GM12878 (cell line): ENCODE measurements around the gene HOXC12. TPM values are rescaled to one million over a fixed set of nuclear protein-coding genes. Genes with fewer than 3 reads are reported as not detected.

Source experiments
- ATAC-seq: fragments of 200-7000 bp; cut with Tn5 transposase; 3 replicates; pipeline ENCODE4 v1.9.1; 2020; ENCODE audit warnings: mild to moderate bottlenecking, moderate library complexity
- BruUV-seq: library from RNA; stranded (reverse); fragments of 400-500 nt; replicated peaks from 2 replicates; lab custom pipeline; 2021; lab: Mats Ljungman, UMichigan
- CTCF ChIA-PET: fragments of 300-600 bp; sonication (Branson Sonifier 250); formaldehyde crosslinking; extraction: SDS; loops from one replicate; lab custom pipeline; 2021; ENCODE audit warnings: inconsistent platforms; lab: Yijun Ruan, JAX
- POLR2A ChIA-PET: fragments of 350-600 bp; formaldehyde crosslinking; extraction: SDS; loops from one replicate; lab custom pipeline; 2021; ENCODE audit warnings: inconsistent platforms; lab: Charles Lee
- RAD21 ChIA-PET: fragments of 300-600 bp; sonication (Branson Sonifier 250); formaldehyde crosslinking; loops from one replicate; lab custom pipeline; 2023; ENCODE audit warnings: antibody characterized with exemption; ENCODE audit not compliant: unreplicated experiment; lab: Charles Lee
- SMC1A ChIA-PET: fragments of 300-600 bp; sonication (Branson Sonifier 250); formaldehyde crosslinking; loops from one replicate; lab custom pipeline; 2023; ENCODE audit not compliant: unreplicated experiment, uncharacterized antibody; lab: Charles Lee
- DNase-seq: peaks from one replicate; pipeline ENCODE4 v3.0.0-alpha.2; 2011; ENCODE audit warnings: low read depth, low spot score
- FAIRE-seq: peaks from 3 replicates; lab custom pipeline; 2011; peaks lifted over from hg19 to GRCh38; lab: Jason Lieb, UNC
- H2AFZ ChIP-seq: 2 replicates; pipeline ENCODE4 v1.6.0; 2011; ENCODE audit warnings: low read depth, low read length, control low read depth; ENCODE audit not compliant: control insufficient read depth
- H3K27ac ChIP-seq: 2 replicates; pipeline ENCODE4 v1.5.1; 2011; ENCODE audit warnings: control low read depth; ENCODE audit not compliant: control insufficient read depth, insufficient read depth
- H3K27me3 ChIP-seq, 2 experiments: replicated peaks in 1 of 2; 2 replicates each; pipeline versions ENCODE4 v1.6.0 to v1.6.1; 2011; ENCODE audit warnings: low read length in 1 of 2; ENCODE audit not compliant: control insufficient read depth in 2 of 2, insufficient read depth in 2 of 2
- H3K36me3 ChIP-seq, 2 experiments: 2 replicates each; pipeline ENCODE4 v1.5.1; 2011; ENCODE audit warnings: low read length in 1 of 2; ENCODE audit not compliant: control insufficient read depth in 2 of 2, insufficient read depth in 2 of 2
- H3K4me1 ChIP-seq: 2 replicates; pipeline ENCODE4 v1.6.1; 2011; ENCODE audit warnings: mild to moderate bottlenecking, low read length, moderate library complexity, mixed read lengths; ENCODE audit not compliant: control insufficient read depth, insufficient read depth
- H3K4me2 ChIP-seq: 2 replicates; pipeline ENCODE4 v1.6.0; 2011; ENCODE audit warnings: control low read depth; ENCODE audit not compliant: control insufficient read depth, insufficient read depth
- H3K4me3 ChIP-seq: fragments of 200-600 bp; sonication (generic); 2 replicates; pipeline ENCODE4 v1.5.1; 2016
- H3K79me2 ChIP-seq: 2 replicates; pipeline ENCODE4 v1.6.0; 2011; ENCODE audit warnings: low read length; ENCODE audit not compliant: control insufficient read depth, insufficient read depth
- H3K9ac ChIP-seq: 2 replicates; pipeline ENCODE4 v1.8.0; 2011; ENCODE audit warnings: low read length, control low read depth, mixed read lengths; ENCODE audit not compliant: control insufficient read depth, insufficient read depth
- H3K9me3 ChIP-seq: replicated peaks from 3 replicates; pipeline ENCODE4 v1.5.1; 2011; ENCODE audit warnings: mild to moderate bottlenecking, low read length; ENCODE audit not compliant: control insufficient read depth, insufficient read depth
- H4K20me1 ChIP-seq: 2 replicates; pipeline ENCODE4 v1.6.0; 2011; ENCODE audit not compliant: control insufficient read depth, insufficient read depth
- EGR1 ChIP-seq, 2 experiments: IDR thresholded peaks; 1 replicate in 1 of 2; 2 replicates in 1 of 2; pipeline ENCODE4 v1.6.1; 2011 to 2012; ENCODE audit warnings: low read depth in 2 of 2, low read length in 2 of 2, borderline replicate concordance in 1 of 2, mild to moderate bottlenecking in 1 of 2, moderate library complexity in 1 of 2
- KDM1A ChIP-seq: fragments of 200-600 bp; sonication (generic); IDR thresholded peaks from 2 replicates; pipeline ENCODE4 v1.6.1; 2016; ENCODE audit warnings: borderline replicate concordance
- MTA3 ChIP-seq: IDR thresholded peaks from 2 replicates; pipeline ENCODE4 v1.6.1; 2012; ENCODE audit warnings: low read length, inconsistent platforms, borderline replicate concordance
- NRF1 ChIP-seq: conservative IDR thresholded peaks from 2 replicates; pipeline ENCODE4 v1.6.1; 2011; ENCODE audit warnings: mild to moderate bottlenecking, low read depth, low read length, improper control_type of control experiment
- PKNOX1 ChIP-seq: fragments of 450-650 bp; IDR thresholded peaks from 2 replicates; pipeline ENCODE4 v1.6.1; 2016; ENCODE audit warnings: mild to moderate bottlenecking
- WGBS: methylation state at CpG from one replicate; pipeline ENCODE4 v1.1.6; 2016; ENCODE audit warnings: low lambda C conversion rate; ENCODE audit not compliant: insufficient replicate concordance, insufficient coverage; ENCODE audit errors: missing lambda C conversion rate; 5-methylcytosine and 5-hydroxymethylcytosine counted together
- in situ Hi-C: fragments of 300-500 bp; cut with MboI; formaldehyde crosslinking; loops from 9 replicates; pipeline ENCODE4 v1.14.3; 2018; ENCODE audit warnings: mixed read lengths
- intact Hi-C: fragments of 100-400 bp; cut with micrococcal nuclease; formaldehyde crosslinking; loops from one replicate; pipeline ENCODE4 v1.14.2; 2022; ENCODE audit not compliant: unreplicated experiment
- polyA plus RNA-seq, 11 experiments: library from polyadenylated mRNA; depleted of rRNA in 4 of 11; unstranded in 6 of 11; stranded (reverse) in 5 of 11; fragments of >200 nt; fragmentation: Nextera tagmentation in 4 of 11; fragmentation: Illumina TruSeq in 1 of 11; extraction: Ambion mirVana in 4 of 11; extraction: Trizol in 1 of 11; gene quantifications; 1 replicate in 1 of 11; 2 replicates in 10 of 11; pipeline versions ENCODE4 v1.2.1 to v1.2.3, GENCODE V29; 2011 to 2016; ENCODE audit warnings: inconsistent platforms in 2 of 11, missing spikeins in 2 of 11, low read depth in 1 of 11
- total RNA-seq, 4 experiments: library from RNA; depleted of rRNA in 3 of 4; stranded (reverse); fragments of >200 nt in 3 of 4; fragmentation: Illumina TruSeq in 1 of 4; extraction: Trizol in 1 of 4; gene quantifications; 2 replicates each; pipeline versions ENCODE4 v1.2.1 to v1.2.3, GENCODE V29; 2013 to 2021

Gene HOXC12
- total and polyA plus RNA-seq, 10 of the 15 experiments (the other 5 are each of a cell fraction or from before 2014, with no cell fraction given): not detected

GRCh38 chr12:53916788-53917655, 37.7 kb upstream of the HOXC12 start:
- Histone ChIP-seq H4K20me1 (no peaks in the 10 kb centered on the region), H3K36me3 (no peaks in the 10 kb centered on the region), H3K4me1 (no peaks in the 10 kb centered on the region), H3K4me2 (no peak overlapping the region), H3K27me3 (peaks cover 0 to 2% of the 10 kb centered on the region in 2 experiments; a peak in 1 of 4 replicates), H3K27ac (no peak overlapping the region), H3K9me3 (no peaks in the 10 kb centered on the region), H2AFZ (no peak overlapping the region), H3K4me3 (no peak overlapping the region), H3K9ac (no peak overlapping the region), H3K79me2 (no peaks in the 10 kb centered on the region)
- no peak for TF ChIP-seq KDM1A
- no peak for TF ChIP-seq PKNOX1
- TF ChIP-seq EGR1 (IDR thresholded peaks at IDR 0.05; ENCODE audit: borderline replicate concordance in 1 of 2, low read depth in 2 of 2, low read length in 2 of 2): no peak
- no peak for TF ChIP-seq MTA3
- no peak for TF ChIP-seq NRF1
- FAIRE-seq (no peak), DNase-seq (no peak), ATAC-seq (no peak)
- WGBS: 26% methylated on average over 5 of the region's 5 CpGs
- no TSS peak for BruUV-seq
- CTCF ChIA-PET: interaction anchor here (2.1 kb wide), 1 partner anchor 9 kb away, joined by 6 read pairs; no protein-coding TSS in a partner anchor
- intact Hi-C loops (no loop called here), in situ Hi-C loops (no loop called here)
- POLR2A ChIA-PET: no interaction called here
- SMC1A ChIA-PET: no interaction called here
- RAD21 ChIA-PET: no interaction called here
